SK-N-SH (cell line): ENCODE data around the gene ZMIZ2. TPM values are rescaled to one million over a fixed set of nuclear protein-coding genes. Genes with fewer than 3 reads are reported as not detected.

Experiments
- CTCF ChIA-PET: fragments of 300-600, 350-600 bp; formaldehyde crosslinking; extraction: SDS; loops from one replicate; lab custom pipeline; 2021; lab: Yijun Ruan, JAX
- POLR2A ChIA-PET: fragments of 350-600 bp; sonication (Branson Sonifier 250); formaldehyde crosslinking; extraction: SDS; loops from one replicate; lab custom pipeline; 2020; ENCODE audit warnings: antibody characterized with exemption, inconsistent platforms; lab: Yijun Ruan, JAX
- DNase-seq: peaks from one replicate; pipeline ENCODE4 v3.0.0; 2012
- H2AFZ ChIP-seq: fragments of 200-600 bp; sonication (generic); 2 replicates; pipeline ENCODE4 v1.8.1; 2016; ENCODE audit warnings: antibody characterized with exemption, mild to moderate bottlenecking, low read depth
- H3F3A ChIP-seq: fragments of 200-600 bp; sonication (generic); replicated peaks from 2 replicates; pipeline ENCODE3; 2016; ENCODE audit warnings: antibody characterized with exemption, mild to moderate bottlenecking; ENCODE audit not compliant: insufficient read depth
- H3K27ac ChIP-seq, 2 experiments: fragments of 200-500 bp in 1 of 2; fragments of 200-600 bp in 1 of 2; sonication (Bioruptor generic) in 1 of 2; sonication (generic), shearing (Covaris generic) in 1 of 2; 2 replicates each; pipeline versions ENCODE4 v1.5.1 to v1.6.1; 2014 to 2016; ENCODE audit warnings: low read depth in 2 of 2, inconsistent platforms in 1 of 2, low read length in 1 of 2, mild to moderate bottlenecking in 1 of 2, mixed read lengths in 1 of 2
- H3K27me3 ChIP-seq: fragments of 200-600 bp; sonication (generic), shearing (Covaris generic); 2 replicates; pipeline ENCODE4 v1.6.1; 2016; ENCODE audit warnings: mixed run types; ENCODE audit not compliant: insufficient read depth
- H3K36me3 ChIP-seq, 2 experiments: fragments of 200-500 bp in 1 of 2; fragments of 200-600 bp in 1 of 2; sonication (Bioruptor generic) in 1 of 2; sonication (generic) in 1 of 2; replicated peaks in 1 of 2; 2 replicates each; pipeline versions ENCODE3 to v1.5.1; 2014 to 2016; ENCODE audit warnings: low read length in 1 of 2, mild to moderate bottlenecking in 1 of 2; ENCODE audit not compliant: insufficient read depth in 2 of 2, control insufficient read depth in 1 of 2
- H3K4me1 ChIP-seq, 2 experiments: fragments of 200-500 bp in 1 of 2; fragments of 200-600 bp in 1 of 2; sonication (Bioruptor generic) in 1 of 2; sonication (generic), shearing (Covaris generic) in 1 of 2; 2 replicates each; pipeline versions ENCODE4 v1.5.1 to v1.6.1; 2014 to 2016; ENCODE audit warnings: low read depth in 1 of 2, low read length in 1 of 2, mixed run types in 1 of 2; ENCODE audit not compliant: insufficient read depth in 2 of 2, control insufficient read depth in 1 of 2
- H3K4me2 ChIP-seq: fragments of 200-600 bp; sonication (generic), shearing (Covaris generic); 2 replicates; pipeline ENCODE4 v1.6.1; 2017; ENCODE audit warnings: mixed run types
- H3K4me3 ChIP-seq, 2 experiments: fragments of 200-500 bp in 1 of 2; fragments of 200-600 bp in 1 of 2; sonication (Bioruptor generic) in 1 of 2; sonication (generic), shearing (Covaris generic) in 1 of 2; 2 replicates each; pipeline versions ENCODE4 v1.5.1 to v1.8.1; 2014 to 2016; ENCODE audit warnings: low read depth in 2 of 2, inconsistent platforms in 1 of 2, low read length in 1 of 2, mild to moderate bottlenecking in 1 of 2, mixed read lengths in 1 of 2, moderate library complexity in 1 of 2
- H3K79me2 ChIP-seq: fragments of 200-600 bp; sonication (generic); 2 replicates; pipeline ENCODE4 v1.8.1; 2017; ENCODE audit warnings: mild to moderate bottlenecking; ENCODE audit not compliant: insufficient read depth
- H3K9ac ChIP-seq: fragments of 200-600 bp; sonication (generic); 2 replicates; pipeline ENCODE4 v1.6.1; 2017; ENCODE audit warnings: mixed run types
- H3K9me2 ChIP-seq: fragments of 200-600 bp; sonication (generic); 2 replicates; pipeline ENCODE4 v1.6.1; 2017; ENCODE audit warnings: mixed run types
- H3K9me3 ChIP-seq: fragments of 200-600 bp; sonication (generic); 2 replicates; pipeline ENCODE4 v1.6.1; 2017; ENCODE audit warnings: mixed run types, mild to moderate bottlenecking, moderate library complexity
- H4K20me1 ChIP-seq: fragments of 200-600 bp; sonication (generic); 2 replicates; pipeline ENCODE4 v1.6.1; 2017; ENCODE audit warnings: mild to moderate bottlenecking, mixed run types; ENCODE audit not compliant: insufficient read depth
- ELF1 ChIP-seq: IDR thresholded peaks from 2 replicates; pipeline ENCODE4 v1.4.0; 2012
- EZH2phosphoT487 ChIP-seq: fragments of 200-600 bp; sonication (generic); IDR thresholded peaks from 2 replicates; pipeline ENCODE4 v1.6.1; 2017; ENCODE audit warnings: low read depth, mixed run types, mild to moderate bottlenecking, antibody characterized with exemption, moderate library complexity, borderline replicate concordance
- FOSL2 ChIP-seq: IDR thresholded peaks from 2 replicates; pipeline ENCODE4 v1.4.0; 2012; ENCODE audit warnings: low read depth, mild to moderate bottlenecking, moderate library complexity, borderline replicate concordance
- FOXM1 ChIP-seq: IDR thresholded peaks from 2 replicates; pipeline ENCODE4 v1.4.0; 2012; ENCODE audit warnings: low read depth, mild to moderate bottlenecking
- GATA2 ChIP-seq: sonication (generic); formaldehyde crosslinking; IDR thresholded peaks from 2 replicates; pipeline ENCODE4 v1.5.0; 2020; ENCODE audit warnings: mild to moderate bottlenecking, missing genetic modification reagents
- JUND ChIP-seq: IDR thresholded peaks from 2 replicates; pipeline ENCODE4 v1.4.0; 2012
- MEF2A ChIP-seq: IDR thresholded peaks from 2 replicates; pipeline ENCODE4 v1.4.0; 2012; ENCODE audit warnings: low read depth, borderline replicate concordance
- MXI1 ChIP-seq: IDR thresholded peaks from 2 replicates; pipeline ENCODE4 v1.6.1; 2012; ENCODE audit warnings: mild to moderate bottlenecking, low read depth, low read length, improper control_type of control experiment
- NFIC ChIP-seq: IDR thresholded peaks from 2 replicates; pipeline ENCODE4 v1.4.0; 2012; ENCODE audit warnings: borderline replicate concordance
- RAD21 ChIP-seq: IDR thresholded peaks from 2 replicates; pipeline ENCODE4 v1.6.1; 2012; ENCODE audit warnings: mild to moderate bottlenecking, low read length
- RCOR1 ChIP-seq: fragments of 150-350 bp; IDR thresholded peaks from 2 replicates; pipeline ENCODE4 v1.6.1; 2017; ENCODE audit warnings: antibody characterized with exemption, low read length
- REST ChIP-seq: IDR thresholded peaks from 2 replicates; pipeline ENCODE4 v1.6.1; 2012; ENCODE audit warnings: mild to moderate bottlenecking, low read depth, low read length, moderate library complexity
- SIN3A ChIP-seq: IDR thresholded peaks from 2 replicates; pipeline ENCODE4 v1.6.1; 2012; ENCODE audit warnings: low read depth, mild to moderate bottlenecking, low read length, moderate library complexity, borderline replicate concordance
- SMC3 ChIP-seq: IDR thresholded peaks from 2 replicates; pipeline ENCODE4 v1.6.1; 2012; ENCODE audit warnings: low read depth, low read length, improper control_type of control experiment
- TCF12 ChIP-seq: IDR thresholded peaks from 2 replicates; pipeline ENCODE4 v1.4.0; 2012
- TEAD4 ChIP-seq: IDR thresholded peaks from 2 replicates; pipeline ENCODE4 v1.4.0; 2012; ENCODE audit warnings: mild to moderate bottlenecking, borderline replicate concordance; ENCODE audit not compliant: insufficient read depth
- YY1 ChIP-seq: IDR thresholded peaks from 2 replicates; pipeline ENCODE4 v1.4.0; 2012; ENCODE audit warnings: low read depth, mild to moderate bottlenecking
- WGBS: methylation state at CpG from one replicate; pipeline ENCODE4 v1.1.6; 2017; ENCODE audit warnings: low lambda C conversion rate; 5-methylcytosine and 5-hydroxymethylcytosine counted together
- polyA plus RNA-seq, 3 experiments: library from polyadenylated mRNA; depleted of rRNA; stranded (reverse); fragments of >200 nt; gene quantifications; 2 replicates each; pipeline ENCODE4 v1.2.3, GENCODE V29; 2012
- TF ChIP-seq, protein P1 (sequence below): IDR thresholded peaks from 2 replicates; pipeline ENCODE4 v1.4.0; 2012; ENCODE audit warnings: low read depth, borderline replicate concordance

The ZMIZ2 gene
- polyA plus RNA-seq, 1 of the 3 experiments (the other 2 are of a cell fraction): 18.1 TPM

DNA sequence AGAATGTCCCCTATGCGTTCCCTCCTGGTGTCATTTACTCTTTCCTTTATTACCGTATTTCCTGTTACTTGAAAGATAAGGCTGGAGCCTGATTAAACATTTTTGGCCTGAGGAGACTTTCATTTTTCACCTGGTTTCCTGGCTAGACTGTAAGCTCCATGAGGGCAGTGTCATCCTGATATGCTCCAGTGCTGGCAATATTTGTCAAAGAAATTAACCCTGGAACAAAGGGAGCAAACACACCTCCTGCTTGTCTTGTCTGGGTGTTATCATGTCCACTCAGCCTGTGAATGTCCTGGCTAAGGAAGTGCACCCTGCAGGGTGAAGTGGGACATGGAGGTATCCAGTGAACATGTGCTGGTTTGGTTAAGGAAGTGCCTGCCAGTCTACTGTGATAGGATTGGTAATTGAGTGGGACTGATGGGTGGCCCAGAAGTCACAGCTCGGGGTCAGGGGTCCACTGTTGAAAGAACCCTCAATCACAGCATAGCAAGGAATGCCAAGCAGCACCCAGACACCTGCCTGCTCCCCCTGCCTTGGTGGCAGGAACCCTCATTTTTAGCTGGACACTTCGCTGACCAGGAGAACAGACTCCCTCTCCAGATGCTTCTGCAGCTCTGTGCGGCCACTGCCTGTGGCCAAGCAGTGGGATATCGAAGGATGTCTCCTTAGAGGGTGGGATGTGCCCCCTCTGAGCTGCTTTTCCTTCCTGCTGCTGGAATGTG, 26.9 kb downstream of the ZMIZ2 start:
- H3K27ac ChIP-seq: no peak overlapping the region
- no peaks in the 10 kb centered on the region for H3K27me3 ChIP-seq
- no peak overlapping the region for H3K4me3 ChIP-seq
- POLR2A ChIA-PET: no interaction called here
- 73% methylated on average over 6 of the region's 6 CpGs for WGBS
- no peaks in the 10 kb centered on the region for H3K9me2 ChIP-seq
- H3F3A ChIP-seq: peaks cover 5% of the 10 kb centered on the region
- no peak for DNase-seq
- H2AFZ ChIP-seq: no peak overlapping the region
- no peak overlapping the region for H3K9ac ChIP-seq
- H3K9me3 ChIP-seq: no peaks in the 10 kb centered on the region
- H3K36me3 ChIP-seq: no peaks in the 10 kb centered on the region
- CTCF ChIA-PET: interaction anchor here (0.7 kb wide), 1 partner anchor 16 kb away, joined by 3 read pairs; no protein-coding TSS in a partner anchor
- H3K4me2 ChIP-seq: no peak overlapping the region
- H3K4me1 ChIP-seq: no peaks in the 10 kb centered on the region
- TF ChIP-seq REST (no peak), FOXM1 (no peak), SIN3A (no peak), GATA2 (CRISPR knock-in tag) (no peak), NFIC (no peak), RAD21 (no peak), TEAD4 (no peak)
- TF ChIP-seq, protein P1, sequence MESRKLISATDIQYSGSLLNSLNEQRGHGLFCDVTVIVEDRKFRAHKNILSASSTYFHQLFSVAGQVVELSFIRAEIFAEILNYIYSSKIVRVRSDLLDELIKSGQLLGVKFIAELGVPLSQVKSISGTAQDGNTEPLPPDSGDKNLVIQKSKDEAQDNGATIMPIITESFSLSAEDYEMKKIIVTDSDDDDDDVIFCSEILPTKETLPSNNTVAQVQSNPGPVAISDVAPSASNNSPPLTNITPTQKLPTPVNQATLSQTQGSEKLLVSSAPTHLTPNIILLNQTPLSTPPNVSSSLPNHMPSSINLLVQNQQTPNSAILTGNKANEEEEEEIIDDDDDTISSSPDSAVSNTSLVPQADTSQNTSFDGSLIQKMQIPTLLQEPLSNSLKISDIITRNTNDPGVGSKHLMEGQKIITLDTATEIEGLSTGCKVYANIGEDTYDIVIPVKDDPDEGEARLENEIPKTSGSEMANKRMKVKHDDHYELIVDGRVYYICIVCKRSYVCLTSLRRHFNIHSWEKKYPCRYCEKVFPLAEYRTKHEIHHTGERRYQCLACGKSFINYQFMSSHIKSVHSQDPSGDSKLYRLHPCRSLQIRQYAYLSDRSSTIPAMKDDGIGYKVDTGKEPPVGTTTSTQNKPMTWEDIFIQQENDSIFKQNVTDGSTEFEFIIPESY: no peak
- no peaks in the 10 kb centered on the region for H4K20me1 ChIP-seq
- no peaks in the 10 kb centered on the region for H3K79me2 ChIP-seq

DNA sequence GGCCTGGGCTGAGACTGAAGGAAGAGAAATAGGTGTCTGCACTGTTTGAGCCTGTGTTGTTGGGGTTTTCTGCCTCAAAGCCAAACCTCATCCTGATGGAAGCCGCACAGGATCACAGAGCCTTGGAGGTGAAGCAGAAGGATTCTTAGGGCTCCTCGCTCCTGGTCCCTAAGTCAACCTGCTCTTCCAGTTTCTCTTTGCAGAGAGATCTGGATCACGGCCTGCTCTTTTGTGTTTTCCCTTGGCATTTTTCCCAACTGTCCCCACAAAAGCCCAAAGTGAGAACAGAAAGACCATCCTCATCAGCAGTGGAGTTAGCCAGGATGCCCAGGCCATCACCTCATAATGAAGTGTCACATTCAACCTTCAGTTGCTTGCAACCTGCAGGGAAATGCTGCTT, 27.6 kb downstream of the ZMIZ2 start:
- H3K36me3 ChIP-seq: no peaks in the 10 kb centered on the region
- no peaks in the 10 kb centered on the region for H4K20me1 ChIP-seq
- H3K9me3 ChIP-seq: no peaks in the 10 kb centered on the region
- no peaks in the 10 kb centered on the region for H3K9me2 ChIP-seq
- no peaks in the 10 kb centered on the region for H3K27me3 ChIP-seq
- no peak overlapping the region for H3K4me3 ChIP-seq
- no peaks in the 10 kb centered on the region for H3K4me1 ChIP-seq
- POLR2A ChIA-PET: no interaction called here
- no peak overlapping the region for H2AFZ ChIP-seq
- no peak overlapping the region for H3K27ac ChIP-seq
- CTCF ChIA-PET: interaction anchor here (0.7 kb wide), 1 partner anchor 15 kb away, joined by 3 read pairs; no protein-coding TSS in a partner anchor
- no peaks in the 10 kb centered on the region for H3K79me2 ChIP-seq
- WGBS: 77% methylated on average over 3 of the region's 3 CpGs
- H3K9ac ChIP-seq: no peak overlapping the region
- no peak for DNase-seq
- peaks cover 5% of the 10 kb centered on the region for H3F3A ChIP-seq
- no peak overlapping the region for H3K4me2 ChIP-seq
- no peak for TF ChIP-seq TCF12
- TF ChIP-seq MEF2A: no peak
- no peak for TF ChIP-seq RCOR1
- TF ChIP-seq REST: no peak
- TF ChIP-seq EZH2phosphoT487: no peak
- no peak for TF ChIP-seq ELF1
- no peak for TF ChIP-seq SMC3
- no peak for TF ChIP-seq YY1
- no peak for TF ChIP-seq FOSL2
- no peak for TF ChIP-seq RAD21
- no peak for TF ChIP-seq JUND
- TF ChIP-seq MXI1: no peak
